ENCODE results near the gene ITIH6. TPM values are rescaled to one million over a fixed set of nuclear protein-coding genes. Genes with fewer than 3 reads are reported as not detected.

The ITIH6 gene
- total RNA-seq, 4 donors from 2014 or later: not detected

DNA sequence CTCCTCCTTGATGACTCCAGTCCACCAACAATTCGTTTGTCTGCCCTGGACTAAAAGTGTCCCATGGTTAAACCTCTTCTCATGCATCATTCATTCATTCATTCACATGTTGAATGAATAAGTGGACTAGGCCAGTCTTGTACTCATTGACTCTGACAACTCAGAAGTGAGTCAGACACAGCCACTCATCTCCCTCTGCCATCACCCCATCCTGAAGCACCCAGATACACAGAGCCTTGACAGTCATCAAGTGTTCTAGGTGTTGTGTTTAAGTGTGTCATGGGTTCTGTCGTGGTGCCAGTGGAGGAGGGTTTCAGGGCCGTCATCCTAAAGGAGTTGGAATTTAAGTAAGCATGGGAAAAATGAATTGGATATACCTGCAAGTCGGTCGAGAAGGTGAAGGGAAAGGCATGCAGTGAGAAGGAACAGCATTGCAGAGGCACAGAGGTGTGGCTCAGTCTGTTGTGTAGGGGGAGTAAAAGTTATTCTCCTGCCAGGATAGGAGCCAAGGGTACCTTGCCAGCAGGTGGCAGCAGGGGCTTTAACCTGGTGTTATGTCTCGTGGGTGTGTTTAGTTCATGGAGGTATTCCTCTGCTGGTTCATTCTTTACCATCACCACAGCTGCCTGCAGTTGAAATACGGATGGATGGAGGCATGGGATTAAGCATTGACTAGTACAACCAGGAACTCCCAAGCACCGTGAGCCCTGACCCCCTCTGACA is 27.8 kb upstream of the ITIH6 start:
- no peak overlapping the region for H3K4me3 ChIP-seq

GRCh38 chrX:54824722-54825121 is 26.7 kb upstream of the ITIH6 start:
- no peaks in the 10 kb centered on the region for H3K9me3 ChIP-seq
- no peaks in the 10 kb centered on the region for H3K4me1 ChIP-seq
- TF ChIP-seq POLR2A (IDR thresholded peaks at IDR 0.05) (no peak), CTCF (IDR thresholded peaks at IDR 0.05) (no peak)
- H3K36me3 ChIP-seq: no peaks in the 10 kb centered on the region
- no peak overlapping the region for H3K4me3 ChIP-seq
- H3K27ac ChIP-seq: no peak overlapping the region
- no peak for DNase-seq
- H3K27me3 ChIP-seq: no peaks in the 10 kb centered on the region

More for the DNA sequence above, 27.8 kb upstream of the ITIH6 start:
- no peaks in the 10 kb centered on the region for H3K9me3 ChIP-seq
- no peak overlapping the region for H3K27ac ChIP-seq
- TF ChIP-seq CTCF (IDR thresholded peaks at IDR 0.05) (peak in 2 of 6 experiments; percentile 6 to 7), POLR2A (IDR thresholded peaks at IDR 0.05) (no peak)
- no peaks in the 10 kb centered on the region for H3K4me1 ChIP-seq
- H3K36me3 ChIP-seq: no peaks in the 10 kb centered on the region
- no peaks in the 10 kb centered on the region for H3K27me3 ChIP-seq
- DNase-seq: no peak

DNA sequence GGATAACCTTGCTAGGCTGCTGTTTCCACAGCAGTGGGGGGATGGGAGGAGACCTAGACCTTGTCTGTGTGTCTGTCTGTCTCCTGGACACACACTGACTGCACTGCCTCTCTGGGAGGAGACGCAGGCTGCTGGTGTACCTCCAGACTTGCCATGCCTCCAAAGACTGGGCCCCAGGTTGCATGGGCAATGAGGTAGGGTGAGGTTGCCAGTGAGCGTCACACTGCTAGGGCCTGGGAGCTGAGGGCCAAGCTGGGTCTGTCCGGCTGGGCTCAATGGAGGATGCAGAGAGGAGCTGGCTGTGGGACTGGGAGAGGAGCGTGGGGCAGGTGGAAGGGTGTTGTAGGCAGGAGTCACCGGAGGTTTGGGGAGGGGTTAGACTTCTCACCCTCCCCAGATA is 26.1 kb upstream of the ITIH6 start:
- H3K27me3 ChIP-seq: no peaks in the 10 kb centered on the region

GRCh38 chrX:54821310-54821709 is 23.3 kb upstream of the ITIH6 start:
- DNase-seq: no peak
- no peaks in the 10 kb centered on the region for H3K9me3 ChIP-seq
- no peak for TF ChIP-seq CTCF (IDR thresholded peaks at IDR 0.05)
- H3K27me3 ChIP-seq: no peaks in the 10 kb centered on the region
- H3K36me3 ChIP-seq: no peaks in the 10 kb centered on the region
- H3K4me1 ChIP-seq: no peaks in the 10 kb centered on the region
- no peak overlapping the region for H3K4me3 ChIP-seq
- H3K27ac ChIP-seq: no peak overlapping the region

More for the DNA sequence above, 26.1 kb upstream of the ITIH6 start:
- Histone ChIP-seq H3K4me3 (no peak overlapping the region), H3K4me1 (no peaks in the 10 kb centered on the region), H3K36me3 (no peaks in the 10 kb centered on the region), H3K27ac (no peak overlapping the region), H3K9me3 (no peaks in the 10 kb centered on the region)
- TF ChIP-seq POLR2A (IDR thresholded peaks at IDR 0.05) (no peak), CTCF (IDR thresholded peaks at IDR 0.05) (no peak)
- no peak for DNase-seq

GRCh38 chrX:54820737-54821136 is 22.7 kb upstream of the ITIH6 start:
- no peaks in the 10 kb centered on the region for H3K4me1 ChIP-seq
- TF ChIP-seq POLR2A (IDR thresholded peaks at IDR 0.05): no peak
- no peak for TF ChIP-seq CTCF (IDR thresholded peaks at IDR 0.05)
- H3K27ac ChIP-seq: no peak overlapping the region
- H3K36me3 ChIP-seq: no peaks in the 10 kb centered on the region
- no peaks in the 10 kb centered on the region for H3K27me3 ChIP-seq
- no peaks in the 10 kb centered on the region for H3K9me3 ChIP-seq
- DNase-seq: no peak
- H3K4me3 ChIP-seq: no peak overlapping the region

Data from Peyer's patch (tissue), 4 donors.